ENCODE measurements around the gene DUS2.
A peak's percentile ranks its signal among the peaks of the same experiment; 100 is the strongest.
"Not testable (repeated sequence)": the region's sequence is repeated elsewhere in the genome, so short reads cannot be mapped to it uniquely, and the experiment has no call there.

DUS2 gene

GRCh38 chr16:67998779-67999688, 24.1 kb upstream of the DUS2 start, which contains the start of gene DPEP2:
Gene DPEP2 (minus strand): TSS chr16:67999484. CDS start chr16:67993212, 6,272 bp downstream.
- DNase-seq: peak; percentile 46

GRCh38 chr16:67999985-68000384, 23.1 kb upstream of the DUS2 start:
- DNase-seq: no peak

DNA sequence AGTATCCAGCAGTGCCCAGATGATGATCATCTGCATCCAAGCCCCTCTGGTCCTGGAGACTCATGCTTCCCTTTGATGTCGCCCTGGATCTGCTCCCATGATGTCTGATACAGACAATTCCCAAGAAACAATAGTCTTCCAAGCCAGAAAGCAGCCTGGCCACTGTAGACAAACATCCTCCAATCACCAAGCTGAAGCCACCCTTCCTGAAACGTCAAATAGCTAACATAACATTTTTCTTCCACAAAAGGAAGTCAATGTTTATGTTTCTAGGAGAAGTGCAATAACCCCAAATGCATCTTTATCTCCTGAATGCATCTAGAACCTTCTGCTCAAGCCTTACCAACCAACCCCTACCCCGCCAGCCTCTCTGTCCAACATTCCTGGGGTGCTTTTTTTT, 22.6 kb upstream of the DUS2 start:
- no peak for DNase-seq

DNA sequence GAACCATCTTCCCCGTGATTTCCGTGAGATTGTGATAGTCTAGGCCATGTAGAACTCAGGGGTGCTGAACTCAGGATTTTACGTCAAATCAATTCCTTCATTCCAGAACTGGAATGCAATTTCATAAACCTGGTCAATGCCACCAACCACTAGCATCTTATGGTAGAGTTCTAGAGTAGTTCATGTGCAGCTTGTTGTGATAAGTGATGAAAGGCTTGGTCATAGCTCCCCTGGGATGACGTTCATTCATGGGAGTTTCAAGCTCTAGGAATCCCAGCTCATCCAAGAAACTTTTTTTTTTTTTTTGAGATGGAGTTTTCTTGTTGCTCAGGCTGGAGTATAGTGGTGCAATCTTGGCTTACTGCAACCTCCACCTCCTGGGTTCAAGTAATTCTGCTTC, 20.1 kb upstream of the DUS2 start:
- DNase-seq: no peak

DNA sequence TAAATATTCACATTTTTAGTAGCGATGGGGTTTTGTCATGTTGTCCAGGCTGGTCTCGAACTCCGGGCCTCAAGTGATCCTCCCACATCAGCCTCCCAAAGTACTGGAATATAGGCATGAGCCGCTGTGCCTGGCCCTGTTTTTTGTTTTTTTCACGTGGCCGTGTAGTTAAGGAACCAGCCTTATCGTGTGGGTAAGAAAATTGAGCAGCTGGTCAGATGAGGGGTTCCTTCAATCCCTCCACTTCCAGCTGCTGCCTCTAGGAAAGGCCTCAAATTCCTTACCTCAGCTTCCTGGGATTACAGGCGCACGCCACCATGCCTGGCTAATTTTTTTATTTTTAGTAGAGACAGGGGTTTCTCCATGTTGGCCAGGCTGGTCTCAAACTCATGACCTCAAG, 17.9 kb upstream of the DUS2 start:
- no peak for DNase-seq

- peak; percentile 54 for DNase-seq
Observed at GRCh38 chr16:68005786-68006286, 17.2 kb upstream of the DUS2 start.

DNA sequence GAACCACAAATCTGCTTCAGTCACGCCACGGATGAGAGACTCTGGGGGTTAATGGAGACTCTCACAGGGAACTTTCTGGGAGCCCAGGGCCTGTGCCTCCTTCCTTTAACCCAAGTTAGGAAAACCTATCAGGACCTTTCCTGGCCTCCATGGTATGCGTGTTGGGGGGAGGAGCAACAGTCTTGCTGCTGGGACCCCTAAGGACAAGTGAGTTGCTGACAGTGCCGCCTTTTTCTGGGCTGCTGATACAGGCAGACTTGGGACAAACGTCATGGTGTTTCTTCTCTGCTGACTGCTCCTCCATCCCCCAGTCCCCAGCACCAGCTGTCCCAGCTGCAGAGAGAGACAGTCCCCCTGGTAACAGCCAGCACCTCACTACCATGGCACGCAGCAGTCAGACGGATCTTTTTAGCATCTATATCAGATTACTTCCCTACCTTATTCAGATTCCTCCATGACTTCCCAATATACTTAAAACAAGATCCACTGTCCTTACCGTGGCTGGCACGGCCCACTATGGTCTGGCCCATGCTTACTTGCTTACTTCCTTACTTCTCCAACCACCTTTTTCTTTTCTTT, 13.8 kb upstream of the DUS2 start:
- no peak for DNase-seq

DNA sequence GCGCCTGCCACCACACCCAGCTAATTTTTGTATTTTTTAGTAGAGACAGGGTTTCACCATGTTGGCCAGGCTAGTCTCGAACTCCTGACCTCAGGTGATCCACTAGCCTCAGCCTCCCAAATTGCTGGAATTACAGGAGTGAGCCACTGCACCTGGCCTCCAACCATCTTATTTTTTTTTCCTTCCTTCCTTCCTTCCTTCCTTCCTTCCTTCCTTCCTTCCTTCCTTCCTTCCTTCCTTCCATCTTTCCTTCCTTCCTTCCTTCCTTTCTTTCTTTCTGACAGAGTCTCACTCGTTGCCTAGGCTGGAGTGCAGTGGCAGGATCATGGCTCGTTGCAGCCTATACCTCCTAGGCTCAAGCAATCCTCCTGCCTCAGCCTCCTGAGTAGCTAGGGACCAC, 13.2 kb upstream of the DUS2 start:
- not testable (repeated sequence) for DNase-seq

GRCh38 chr16:68013440-68013839, 9.6 kb upstream of the DUS2 start:
- DNase-seq: no peak

- no peak for DNase-seq
Observed at GRCh38 chr16:68015681-68016080, 7.4 kb upstream of the DUS2 start, which contains the start of gene DPEP2NB. Gene DPEP2NB (minus strand): TSS chr16:68015911. CDS start chr16:68015770, 141 bp downstream.

GRCh38 chr16:68019167-68019680, 3.9 kb upstream of the DUS2 start:
- DNase-seq: no peak

GRCh38 chr16:68021490-68021889, 1.6 kb upstream of the DUS2 start:
- DNase-seq: no peak

DNA sequence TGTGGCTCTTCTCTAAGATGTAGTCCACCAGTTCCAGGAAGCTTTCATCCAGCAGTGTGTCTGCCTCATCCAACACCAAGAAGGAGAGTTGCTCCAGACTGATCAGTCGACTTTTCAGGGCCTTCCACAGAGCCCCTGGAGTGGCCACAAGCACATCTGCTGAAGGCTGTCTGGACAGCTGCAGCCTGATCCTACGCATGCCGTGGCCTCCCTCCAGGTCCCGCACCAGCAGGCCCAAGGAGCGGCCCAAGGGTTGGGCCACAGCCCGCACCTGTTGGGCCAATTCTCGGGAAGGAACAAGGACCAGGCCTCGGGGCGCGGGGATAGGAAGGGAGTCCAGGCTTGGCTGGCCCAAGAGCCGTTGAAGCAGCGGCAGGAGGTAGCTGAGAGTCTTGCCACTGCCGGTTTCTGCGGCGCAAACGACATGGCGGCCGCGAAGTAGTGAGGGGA, 781 bp upstream of the DUS2 start:
- no peak for DNase-seq

GRCh38 chr16:68028996-68029395, 5.9 kb downstream of the DUS2 start:
- DNase-seq: no peak

GRCh38 chr16:68030108-68030507, 7.0 kb downstream of the DUS2 start:
- not testable (repeated sequence) for DNase-seq

GRCh38 chr16:68031951-68032350, 8.9 kb downstream of the DUS2 start:
- DNase-seq: no peak

DNA sequence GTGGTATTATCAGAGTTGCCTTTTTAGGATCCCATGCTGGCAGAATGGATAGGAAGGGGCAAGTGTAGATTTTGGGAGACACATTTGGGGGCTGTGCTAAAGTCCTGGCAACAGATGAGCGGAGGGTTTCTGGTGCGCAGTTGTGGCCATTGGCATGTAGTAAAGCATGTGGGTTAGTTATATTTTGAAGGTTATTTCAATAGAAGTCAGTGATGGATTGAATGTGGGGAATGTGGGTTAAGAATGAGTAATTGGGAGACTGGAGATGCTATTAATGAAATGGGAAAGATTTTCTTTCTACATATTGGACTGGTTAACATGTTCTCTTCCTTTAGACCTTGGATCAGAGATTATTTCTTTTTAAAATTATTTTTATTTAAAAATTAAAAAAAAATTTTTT, 10.0 kb downstream of the DUS2 start:
- DNase-seq: no peak

DNA sequence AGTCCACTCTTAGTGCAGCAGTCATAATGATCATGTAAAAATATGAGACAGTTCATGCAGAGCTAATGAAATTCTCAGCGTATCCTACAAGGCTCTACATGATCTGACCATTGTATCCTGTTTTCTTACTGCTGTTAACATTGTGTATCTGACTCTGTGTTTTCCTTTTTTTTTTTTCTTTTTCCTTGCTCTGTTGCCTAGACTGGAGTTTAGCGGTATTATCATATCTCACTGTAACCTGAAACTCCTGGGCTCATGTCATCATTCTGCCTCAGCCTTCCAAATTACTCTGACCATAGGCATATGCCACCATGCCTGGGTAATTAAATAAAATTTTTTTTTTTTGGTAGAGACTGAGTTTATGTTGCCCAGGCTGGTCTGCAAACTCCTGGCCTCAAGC, 12.1 kb downstream of the DUS2 start:
- DNase-seq: no peak

DNA sequence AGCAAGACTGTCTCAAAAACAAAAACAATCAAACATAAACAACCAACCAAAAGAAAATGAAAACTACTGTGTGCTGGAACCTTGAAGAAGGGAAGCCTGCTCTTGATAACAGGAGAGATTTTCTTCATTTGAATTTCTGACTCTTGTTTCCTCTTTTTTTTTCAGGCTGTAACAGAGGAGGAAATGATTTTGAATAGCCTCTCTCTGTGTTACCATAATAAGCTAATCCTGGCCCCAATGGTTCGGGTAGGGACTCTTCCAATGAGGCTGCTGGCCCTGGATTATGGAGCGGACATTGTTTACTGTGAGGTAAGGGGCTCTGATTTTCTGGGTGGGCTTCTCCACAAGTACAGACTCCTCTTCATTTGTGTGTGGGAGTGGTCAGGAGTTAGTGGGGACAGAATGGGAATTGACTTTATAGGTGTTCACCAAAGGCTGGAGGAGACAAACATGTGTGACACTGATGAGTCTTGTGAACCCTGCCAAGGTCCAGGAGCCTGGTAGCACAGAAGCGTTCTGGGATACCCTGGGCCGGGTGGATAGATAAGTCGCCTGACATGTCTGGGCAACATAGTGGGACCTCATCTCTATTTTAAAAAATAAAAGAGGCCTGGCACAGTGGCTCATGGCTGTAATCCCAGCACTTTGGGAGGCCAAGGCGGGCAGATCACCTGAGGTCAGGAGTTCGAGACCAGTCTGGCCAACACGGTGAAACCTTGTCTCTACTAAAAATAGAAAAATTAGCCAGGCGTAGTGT, 14.9 kb downstream of the DUS2 start:
- no peak for DNase-seq

DNA sequence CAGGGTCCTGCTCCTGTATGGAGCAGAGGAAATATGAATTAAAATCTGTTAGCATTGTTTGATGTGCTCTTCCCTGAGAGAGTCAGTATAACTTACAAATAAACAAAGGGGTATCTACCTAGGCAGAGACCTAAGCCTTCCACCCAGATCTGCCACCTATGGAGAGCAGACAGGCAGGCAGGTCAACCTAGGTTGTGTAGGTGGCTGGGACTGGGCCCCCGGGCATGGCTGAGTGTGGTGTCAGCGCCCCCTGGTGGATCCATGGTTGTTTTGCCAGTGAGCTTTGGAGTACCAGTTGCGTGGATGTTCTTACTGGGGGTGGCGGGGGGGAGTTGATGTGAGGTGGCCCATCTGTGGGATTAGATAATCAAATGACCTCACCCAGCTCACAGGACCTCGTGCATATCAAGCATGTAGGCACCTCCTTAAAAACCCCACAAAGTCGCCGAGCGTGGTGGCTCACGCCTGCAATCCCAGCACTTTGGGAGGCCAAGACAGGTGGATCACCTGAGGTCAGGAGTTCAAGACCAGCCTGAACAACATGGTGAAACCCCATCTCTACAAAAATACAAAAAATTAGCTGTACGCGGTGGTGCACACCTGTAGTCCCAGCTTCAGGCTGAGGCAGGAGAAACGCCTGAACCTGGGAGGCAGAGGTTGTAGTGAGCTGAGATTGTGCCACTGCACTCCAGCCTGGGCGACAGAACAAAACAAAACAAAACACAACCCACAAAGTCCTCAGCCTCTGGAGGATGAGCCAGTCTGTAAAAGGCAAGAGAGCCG, 17.6 kb downstream of the DUS2 start:
- peak; percentile 82 for DNase-seq

DNA sequence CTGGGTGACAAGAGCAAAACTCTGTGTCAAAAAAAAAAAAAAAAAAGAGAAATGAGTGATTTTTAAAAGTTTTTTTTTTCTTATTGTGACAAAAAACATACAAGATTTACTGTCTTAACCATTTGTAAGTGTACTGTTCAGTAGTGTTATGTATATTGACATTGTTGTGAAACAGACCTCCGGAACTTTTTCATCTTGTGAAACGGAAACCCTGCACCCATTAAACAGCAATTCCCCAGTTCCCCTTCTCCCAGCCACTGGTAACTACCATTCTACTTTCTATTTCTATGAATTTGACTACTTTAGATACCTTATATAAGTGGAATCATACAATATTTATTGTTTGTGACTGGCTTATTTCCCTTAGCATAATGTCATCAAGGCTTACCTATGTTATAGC, 18.7 kb downstream of the DUS2 start:
- no peak for DNase-seq

DNA sequence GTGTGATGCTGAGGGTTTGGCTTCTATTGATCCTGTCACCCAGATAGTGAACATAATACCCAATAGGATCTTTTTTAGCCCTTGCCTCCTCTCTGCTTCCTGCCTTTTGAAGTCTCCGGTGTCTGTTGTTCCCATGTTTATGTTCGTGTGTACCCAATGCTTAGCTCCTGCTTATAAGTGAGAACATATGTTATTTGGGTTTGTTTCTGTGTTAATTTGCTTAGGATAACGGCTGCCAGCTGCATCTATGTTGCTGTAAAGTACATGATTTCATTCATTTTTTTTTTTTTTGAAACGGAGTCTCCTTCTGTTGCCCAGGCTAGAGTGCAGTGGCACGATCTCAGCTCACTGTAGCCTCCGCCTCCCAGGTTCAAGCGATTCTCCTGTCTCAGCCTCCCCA, 23.0 kb downstream of the DUS2 start:
- no peak for DNase-seq

Measured in activated effector memory CD4-positive, alpha-beta T cell treated with Interleukin-2 at 50 U/mL for 16 hours (primary cell).